Fibroblast of skin of left biceps (primary cell): ENCODE results near the gene CCNL2.
"Not testable (repeated sequence)": the region's sequence is repeated elsewhere in the genome, so short reads cannot be mapped to it uniquely, and the experiment has no call there.

Experiments used
- DNase-seq, 2 experiments: peaks; one replicate each; pipeline ENCODE4 v3.0.0-alpha.2; 2013; ENCODE audit warnings: low read depth in 2 of 2

The CCNL2 gene

GRCh38 chr1:1419813-1420653, 20.9 kb upstream of the CCNL2 start:
- no peak for DNase-seq

GRCh38 chr1:1419363-1419812, 20.3 kb upstream of the CCNL2 start:
- DNase-seq, result no peak

GRCh38 chr1:1418464-1419362, 19.6 kb upstream of the CCNL2 start:
- DNase-seq, result no peak

- DNase-seq, result not testable (repeated sequence)
These were observed 18.8 kb upstream of the CCNL2 start for GRCh38 chr1:1417825-1418463.

DNA sequence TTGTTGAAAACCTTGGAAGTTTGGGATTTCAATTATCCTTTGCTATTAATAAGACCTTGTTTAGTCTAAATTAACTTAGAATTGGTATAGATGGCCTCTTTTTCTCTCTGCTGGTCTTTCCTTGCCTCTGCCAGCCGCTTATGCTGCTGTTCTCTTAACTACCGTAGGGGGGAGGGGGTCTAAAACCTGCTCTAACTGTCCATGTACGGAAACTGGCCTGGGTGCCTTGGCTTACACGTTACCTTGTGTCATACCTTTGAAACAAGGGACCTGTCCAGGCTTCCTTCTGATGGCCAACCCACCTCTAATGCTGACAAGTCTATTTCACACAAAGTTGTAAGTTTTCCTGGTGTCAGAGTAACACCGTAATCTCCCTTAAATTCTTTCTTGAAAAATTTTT, 18.3 kb upstream of the CCNL2 start:
- DNase-seq, result not testable (repeated sequence)

- DNase-seq, result no peak
These were observed 16.6 kb upstream of the CCNL2 start for GRCh38 chr1:1415751-1416150.

DNA sequence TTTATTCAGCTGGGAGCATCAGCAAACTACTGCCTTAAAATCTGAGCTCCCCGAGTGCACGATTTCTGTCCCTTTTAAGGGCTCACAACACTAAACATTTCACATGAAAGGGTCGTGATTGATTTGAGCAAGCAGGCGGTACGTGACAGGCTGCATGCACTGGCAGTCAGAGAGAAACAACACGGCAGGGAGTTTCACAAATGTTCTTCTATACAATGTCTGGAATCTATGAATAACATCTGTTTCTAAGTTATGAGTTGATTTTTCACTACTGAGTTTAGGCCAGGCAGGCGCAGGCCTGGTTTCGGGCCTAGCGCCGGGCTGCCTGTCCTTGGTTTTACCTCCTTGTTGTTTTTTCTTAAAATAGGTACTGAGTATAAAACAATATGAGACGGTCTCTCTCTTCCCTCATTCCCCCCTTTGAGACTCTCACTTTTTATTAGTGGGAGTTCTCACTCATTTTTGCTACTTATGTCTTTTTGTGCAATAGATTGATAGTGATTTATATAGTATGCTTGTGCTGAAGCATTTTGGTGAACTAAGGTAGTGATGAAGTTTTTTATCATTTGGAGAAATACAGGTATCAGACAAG, 13.3 kb upstream of the CCNL2 start:
- DNase-seq, result not testable (repeated sequence)

- no peak for DNase-seq
These were observed 12.5 kb upstream of the CCNL2 start for GRCh38 chr1:1411626-1412025.

DNA sequence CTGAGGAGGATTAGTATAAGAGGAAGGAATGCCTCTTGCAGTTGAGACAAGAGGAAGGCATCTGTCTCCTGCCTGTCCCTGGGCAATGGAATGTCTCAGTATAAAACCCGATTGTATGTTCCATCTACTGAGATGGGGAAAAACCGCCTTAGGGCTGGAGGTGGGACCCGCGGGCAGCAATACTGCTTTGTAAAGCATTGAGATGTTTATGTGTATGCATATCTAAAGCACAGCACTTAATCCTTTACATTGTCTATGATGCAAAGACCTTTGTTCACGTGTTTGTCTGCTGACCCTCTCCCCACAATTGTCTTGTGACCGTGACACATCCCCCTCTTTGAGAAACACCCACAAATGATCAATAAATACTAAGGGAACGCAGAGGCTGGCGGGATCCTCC, 11.1 kb upstream of the CCNL2 start:
- not testable (repeated sequence) for DNase-seq

GRCh38 chr1:1407636-1408318, 8.6 kb upstream of the CCNL2 start:
- DNase-seq, result no peak

DNA sequence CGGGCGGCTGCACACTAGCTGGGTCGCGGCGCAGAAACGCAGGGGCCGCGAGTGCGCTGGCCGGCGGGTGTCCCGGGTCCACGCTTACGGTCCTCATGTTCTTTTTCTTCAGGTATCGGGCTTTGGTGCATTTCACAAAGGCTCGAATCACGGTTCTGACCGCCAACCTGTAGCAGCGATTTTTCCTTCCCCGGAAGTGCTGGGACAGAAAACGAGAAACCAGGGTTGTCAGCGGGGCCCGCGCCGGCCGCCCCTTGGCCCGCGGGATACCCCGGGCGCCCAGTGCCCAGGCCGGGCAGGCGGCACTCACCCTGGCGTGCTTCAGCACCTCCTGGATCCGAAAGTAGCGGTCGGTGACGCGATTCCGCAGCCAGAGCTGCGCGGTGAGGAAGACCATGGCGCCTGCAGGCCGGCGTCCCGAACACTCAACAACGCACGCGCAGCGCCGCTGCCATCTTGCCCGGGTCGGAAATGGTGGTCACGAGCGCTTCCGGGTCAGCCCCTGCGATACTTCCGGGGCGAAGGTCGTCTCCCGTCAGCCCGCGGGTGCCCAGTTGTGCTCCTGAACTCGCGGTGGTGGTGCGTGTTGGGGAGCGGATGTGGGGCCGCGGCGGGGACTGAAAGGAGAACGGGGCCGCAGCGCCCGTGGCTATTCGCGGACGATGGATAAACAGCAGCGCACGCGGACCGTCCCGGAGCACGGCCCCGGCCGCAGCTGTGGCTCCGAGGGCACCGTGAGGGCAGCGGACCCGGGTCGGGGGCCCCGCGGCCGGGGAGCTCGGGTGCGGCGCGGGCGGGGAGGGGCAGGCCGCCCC, 7.9 kb upstream of the CCNL2 start, which contains the start of gene MRPL20:
MRPL20 (minus strand) TSS at position 473 of the 815 bp plus-strand sequence; CDS start at position 397, 76 bp downstream.
- DNase-seq, result peak; percentile 60 to 68

DNA sequence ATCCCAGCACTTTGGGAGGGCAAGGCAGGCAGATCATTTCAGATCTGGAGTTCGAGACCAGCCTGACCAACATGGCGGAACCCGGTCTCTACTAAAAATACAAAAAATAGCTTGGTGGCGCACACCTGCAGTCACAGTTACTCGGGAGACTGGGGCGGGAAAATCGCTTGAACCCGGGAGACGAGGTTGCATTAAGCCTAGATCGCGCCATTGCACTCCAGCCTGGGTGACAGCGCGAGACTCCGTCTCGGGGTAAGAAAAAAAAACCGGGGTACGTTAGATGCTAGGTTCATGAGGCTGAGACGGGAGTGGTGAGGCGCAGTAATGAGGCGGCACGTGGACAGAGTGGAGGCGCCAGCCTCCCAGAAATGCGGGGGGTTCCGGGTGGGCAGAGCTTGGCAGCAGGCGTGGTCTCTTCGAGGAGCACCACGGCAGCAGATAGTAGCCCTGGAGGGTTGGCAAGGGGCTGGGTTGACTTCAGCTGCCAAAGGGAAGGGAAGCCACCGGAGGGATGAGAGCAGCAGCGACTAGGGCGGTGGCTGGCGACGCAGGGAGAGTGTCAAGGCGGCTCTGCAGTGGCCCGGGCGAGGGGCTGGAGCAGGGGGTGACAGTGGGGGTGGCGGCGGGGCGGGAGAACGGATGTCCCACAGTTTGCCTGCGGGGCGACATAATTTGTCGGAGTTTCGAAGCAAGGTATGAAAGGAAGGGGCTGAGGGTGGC, 7.1 kb upstream of the CCNL2 start:
- no peak for DNase-seq

- no peak for DNase-seq
These were observed 4.5 kb upstream of the CCNL2 start for GRCh38 chr1:1403653-1404052.

GRCh38 chr1:1402901-1403392, 3.8 kb upstream of the CCNL2 start:
- not testable (repeated sequence) for DNase-seq

GRCh38 chr1:1402072-1402900, 3.2 kb upstream of the CCNL2 start:
- DNase-seq, result peak in 1 of 2 experiments; percentile 12

DNA sequence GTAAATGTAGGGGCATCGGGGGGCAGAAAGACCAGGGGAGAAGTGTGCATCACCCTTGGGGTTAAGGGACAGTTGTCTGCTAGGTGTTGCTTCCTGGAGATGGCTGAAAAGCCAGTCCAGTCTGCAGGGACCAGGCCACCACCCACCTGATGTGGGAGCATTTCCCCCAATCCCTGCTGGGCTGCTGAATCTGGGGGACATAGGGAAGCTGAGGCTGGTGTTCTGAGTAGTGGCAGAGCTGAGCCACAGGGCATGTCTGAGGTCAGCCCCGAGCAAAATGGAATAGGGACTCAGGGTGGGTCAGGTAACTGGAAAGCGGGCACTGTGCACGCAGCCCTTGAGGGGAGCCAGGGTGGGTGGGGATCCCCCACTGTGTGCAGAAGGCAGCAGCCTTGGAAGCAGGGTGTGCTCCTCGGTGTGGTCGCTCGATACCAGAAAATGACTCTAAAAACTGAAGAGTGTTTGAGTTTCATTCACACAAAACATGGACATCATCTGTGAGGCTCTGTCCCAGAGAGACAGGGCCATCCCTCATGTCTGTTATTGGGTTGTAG, 2.4 kb upstream of the CCNL2 start:
- DNase-seq, result no peak

DNA sequence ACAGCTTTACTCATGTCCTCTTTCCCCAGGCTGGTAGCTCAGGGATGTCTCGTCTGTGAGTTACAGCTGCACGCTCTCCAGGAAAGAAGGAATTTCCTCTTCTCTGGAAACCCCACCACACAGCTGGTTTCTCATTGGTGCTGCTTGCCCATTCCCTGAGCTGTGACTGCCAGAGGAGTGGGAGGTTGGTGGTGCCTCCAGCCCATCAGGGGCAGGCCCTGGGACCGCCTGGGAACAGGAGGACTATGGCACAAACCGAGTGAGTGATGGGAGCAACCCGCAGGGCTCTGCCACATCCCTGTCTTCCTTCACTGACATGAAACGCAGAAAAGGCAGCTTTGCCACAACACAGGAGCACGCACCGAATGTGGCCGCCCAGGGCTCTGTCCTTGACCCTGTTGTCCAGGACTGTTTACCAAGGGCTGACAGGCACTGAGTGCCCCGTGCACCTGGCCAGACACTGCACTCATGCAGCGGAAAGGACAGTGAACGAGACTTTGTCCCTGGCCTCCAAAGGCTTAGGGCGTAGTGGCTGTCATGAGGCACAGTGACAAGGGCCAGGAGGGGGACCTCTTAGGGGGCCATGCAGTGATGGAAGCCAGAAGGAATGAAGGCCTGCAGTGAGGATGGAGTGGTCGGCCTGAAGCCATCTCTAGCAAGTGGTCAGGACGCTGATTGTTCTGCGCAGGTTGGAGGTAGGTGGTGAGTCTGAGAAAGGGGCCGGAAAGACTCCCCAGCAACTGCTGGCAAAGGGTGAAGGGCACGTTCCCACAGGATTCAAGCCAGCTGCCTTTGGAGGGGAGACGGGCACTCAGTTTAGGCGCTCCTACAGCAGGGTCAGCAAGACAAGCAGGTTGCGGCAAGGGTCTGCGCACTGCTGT, 1.7 kb upstream of the CCNL2 start:
- DNase-seq, result no peak
